Measurements from ENCODE around the gene SON. TPM values are rescaled to one million over a fixed set of nuclear protein-coding genes. Genes with fewer than 3 reads are reported as not detected.

Gene SON
- total RNA-seq, 2 experiments from 2014 or later, result 243 to 352 TPM

Other genes with a start within 250 kb of the SON start
- gene IFNAR1, start 218.1 kb upstream of the SON start, total RNA-seq (2014; rRNA removed; shearing (Covaris generic)), result 17.0 and 18.1 TPM in 2 replicates
- gene IFNAR1, start 218.1 kb upstream of the SON start, total RNA-seq (2022), result 60.8 and 65.2 TPM in 2 replicates
- 61.0 and 86.9 TPM in 2 replicates for gene IFNGR2, start 139.6 kb upstream of the SON start, total RNA-seq (2014; rRNA removed; shearing (Covaris generic))
- gene IFNGR2, start 139.6 kb upstream of the SON start, total RNA-seq (2022), result 70.2 and 83.5 TPM in 2 replicates
- gene TMEM50B, start 63.1 kb upstream of the SON start, total RNA-seq (2014; rRNA removed; shearing (Covaris generic)), result 18.9 and 30.3 TPM in 2 replicates
- 24.4 and 25.0 TPM in 2 replicates for gene TMEM50B, start 63.1 kb upstream of the SON start, total RNA-seq (2022)
- 0.44 and 1.3 TPM in 2 replicates for gene DNAJC28, start 51.3 kb upstream of the SON start, total RNA-seq (2014; rRNA removed; shearing (Covaris generic))
- gene DNAJC28, start 51.3 kb upstream of the SON start, total RNA-seq (2022), result 0.95 and 1.1 TPM in 2 replicates
- 104 and 112 TPM in 2 replicates for gene GART, start 921 bp upstream of the SON start, total RNA-seq (2014; rRNA removed; shearing (Covaris generic))
- gene GART, start 921 bp upstream of the SON start, total RNA-seq (2022), result 179 and 198 TPM in 2 replicates
- 35.8 and 48.4 TPM in 2 replicates for gene DONSON, start 45.6 kb downstream of the SON start, total RNA-seq (2014; rRNA removed; shearing (Covaris generic))
- gene DONSON, start 45.6 kb downstream of the SON start, total RNA-seq (2022), result 41.3 and 53.4 TPM in 2 replicates
- 19.8 and 26.4 TPM in 2 replicates for gene CRYZL1, start 98.7 kb downstream of the SON start, total RNA-seq (2014; rRNA removed; shearing (Covaris generic))
- 37.9 and 40.0 TPM in 2 replicates for gene CRYZL1, start 98.7 kb downstream of the SON start, total RNA-seq (2022)
- 0.60 and 5.4 TPM in 2 replicates for gene ITSN1, start 99.5 kb downstream of the SON start, total RNA-seq (2014; rRNA removed; shearing (Covaris generic))
- 4.8 and 5.9 TPM in 2 replicates for gene ITSN1, start 99.5 kb downstream of the SON start, total RNA-seq (2022)